Left ventricle myocardium inferior (tissue), 1 donor: ENCODE results near the gene TMED9. TPM values are rescaled to one million over a fixed set of nuclear protein-coding genes. Genes with fewer than 3 reads are reported as not detected.

ENCODE experiments used
- DNase-seq: peaks from one replicate; pipeline ENCODE4 v3.0.0-alpha.2; 2020
- H3K27ac ChIP-seq: fragments of 200-600 bp; replicated peaks from 2 replicates; pipeline ENCODE4 v1.8.0; 2021
- H3K27me3 ChIP-seq: fragments of 200-600 bp; 2 replicates; pipeline ENCODE4 v1.8.0; 2021; ENCODE audit warnings: low read depth
- H3K36me3 ChIP-seq: fragments of 200-600 bp; 2 replicates; pipeline ENCODE4 v1.8.0; 2021
- H3K4me1 ChIP-seq: fragments of 200-600 bp; 2 replicates; pipeline ENCODE4 v1.8.0; 2021
- H3K4me3 ChIP-seq: fragments of 200-600 bp; 2 replicates; pipeline ENCODE4 v1.8.0; 2021; ENCODE audit warnings: mild to moderate bottlenecking, moderate library complexity
- H3K9me3 ChIP-seq: fragments of 200-600 bp; replicated peaks from 2 replicates; pipeline ENCODE4 v1.8.0; 2021
- CTCF ChIP-seq: fragments of 200-600 bp; IDR thresholded peaks from 2 replicates; pipeline ENCODE4 v1.8.0; 2021; ENCODE audit warnings: antibody characterized with exemption, mild to moderate bottlenecking, borderline replicate concordance
- intact Hi-C: fragments of 100-400 bp; cut with micrococcal nuclease; formaldehyde crosslinking; loops from one replicate; pipeline ENCODE4 v1.11.0; 2022
- total RNA-seq: library from RNA; stranded (reverse); fragmentation: NEBNext Ultra II Directional; extraction: Animal tissue kit (Norgen Biotek cat#: 25700); gene quantifications from one replicate; pipeline ENCODE4 v1.2.1, GENCODE V29; 2021
- donor health status: DM: no; HTN: yes; CAD: no; lungs with severe emphysema.

Gene TMED9
- total RNA-seq, 1 donor from 2014 or later, result 68.7 TPM

GRCh38 chr5:177599731-177600507 lies 7.9 kb downstream of the TMED9 start, which contains the start of gene B4GALT7:
TSS of gene B4GALT7 (plus strand) at chr5:177600132. CDS start at chr5:177600211, 79 bp downstream.
- peak; percentile 87 for DNase-seq
- no peak for TF ChIP-seq CTCF
- intact Hi-C loops, result no loop called here
- H3K9me3 ChIP-seq, result no peaks in the 10 kb centered on the region
- peaks cover 18% of the 10 kb centered on the region for H3K36me3 ChIP-seq
- peaks cover 33% of the 10 kb centered on the region for H3K4me1 ChIP-seq
- H3K27me3 ChIP-seq, result no peaks in the 10 kb centered on the region
- H3K27ac ChIP-seq, result peak within 1 kb of the TSS; percentile 95
- peak within 1 kb of the TSS; percentile 95 for H3K4me3 ChIP-seq

DNA sequence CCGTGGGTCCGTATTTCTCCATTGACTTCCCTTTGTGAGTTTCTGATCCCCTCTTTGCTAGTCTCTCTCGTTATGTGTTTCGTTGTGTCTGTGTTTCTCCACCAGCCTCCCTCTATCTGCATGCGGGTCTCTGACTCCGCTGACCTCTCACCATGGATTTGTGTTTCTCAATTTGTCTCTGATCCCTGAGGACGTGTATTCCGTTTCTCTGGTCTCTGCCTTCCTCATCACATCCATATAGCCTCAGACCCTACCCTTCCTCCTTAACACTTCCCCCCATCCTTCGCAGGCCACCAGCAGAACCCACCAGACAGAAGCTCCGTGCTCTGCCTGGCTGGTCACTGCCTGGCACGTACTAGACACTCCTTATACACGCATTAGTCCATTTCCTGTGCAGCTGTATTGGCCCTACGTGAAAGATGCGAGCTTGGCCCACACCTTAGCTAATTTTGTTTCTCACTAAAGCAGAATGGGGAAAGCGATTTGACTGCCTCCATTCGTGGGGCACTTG lies 8.6 kb downstream of the TMED9 start:
- intact Hi-C loops, result no loop called here
- Histone ChIP-seq H3K27me3 (no peaks in the 10 kb centered on the region), H3K27ac (peak overlapping the region; percentile 95), H3K4me1 (peaks cover 33% of the 10 kb centered on the region), H3K9me3 (no peaks in the 10 kb centered on the region), H3K4me3 (peak overlapping the region; percentile 95), H3K36me3 (peaks cover 12% of the 10 kb centered on the region)
- TF ChIP-seq CTCF, result no peak
- no peak for DNase-seq

GRCh38 chr5:177601126-177601525 lies 9.1 kb downstream of the TMED9 start:
- no peak for TF ChIP-seq CTCF
- H3K9me3 ChIP-seq, result no peaks in the 10 kb centered on the region
- intact Hi-C loops, result no loop called here
- peaks cover 33% of the 10 kb centered on the region for H3K4me1 ChIP-seq
- H3K27me3 ChIP-seq, result no peaks in the 10 kb centered on the region
- H3K27ac ChIP-seq, result no peak overlapping the region
- DNase-seq, result no peak
- H3K36me3 ChIP-seq, result peaks cover 6% of the 10 kb centered on the region
- H3K4me3 ChIP-seq, result peak overlapping the region; percentile 95

GRCh38 chr5:177601577-177602457 lies 9.8 kb downstream of the TMED9 start:
- DNase-seq, result no peak
- Histone ChIP-seq H3K4me1 (peaks cover 33% of the 10 kb centered on the region), H3K27me3 (no peaks in the 10 kb centered on the region), H3K27ac (no peak overlapping the region), H3K36me3 (no peaks in the 10 kb centered on the region), H3K9me3 (no peaks in the 10 kb centered on the region), H3K4me3 (no peak overlapping the region)
- intact Hi-C loops, result no loop called here
- peak; percentile 17 for TF ChIP-seq CTCF

DNA sequence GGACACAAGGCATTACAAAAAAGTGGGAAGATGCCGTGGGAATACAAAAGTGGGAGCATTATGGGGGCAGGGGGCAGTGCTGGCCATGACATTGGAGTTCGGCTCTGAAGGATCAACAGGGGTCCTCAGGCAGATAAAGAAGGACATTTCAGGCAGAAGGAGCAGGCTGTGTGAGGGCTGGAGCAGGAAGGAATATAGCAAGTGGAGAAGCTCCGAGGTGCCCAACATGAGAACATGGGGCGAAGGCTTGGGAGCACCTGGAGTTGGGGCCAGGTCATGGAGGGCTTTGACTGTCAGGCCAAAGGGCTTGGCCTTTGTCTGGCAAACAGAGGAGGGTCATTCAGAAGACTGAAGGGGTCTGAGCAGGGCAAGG lies 10.4 kb downstream of the TMED9 start:
- TF ChIP-seq CTCF, result no peak
- peaks cover 39% of the 10 kb centered on the region for H3K4me1 ChIP-seq
- no peaks in the 10 kb centered on the region for H3K36me3 ChIP-seq
- no peak for DNase-seq
- no peak overlapping the region for H3K27ac ChIP-seq
- H3K9me3 ChIP-seq, result no peaks in the 10 kb centered on the region
- no peaks in the 10 kb centered on the region for H3K27me3 ChIP-seq
- intact Hi-C loops, result no loop called here
- no peak overlapping the region for H3K4me3 ChIP-seq
